NB4 (cell line): ENCODE results near the gene ZNF330.

ENCODE experiments used
- CTCF ChIP-seq: IDR thresholded peaks from one replicate; pipeline ENCODE4 v1.5.1; 2012; ENCODE audit warnings: low read depth, low read length
- POLR2A ChIP-seq: IDR thresholded peaks from 2 replicates; pipeline ENCODE4 v1.6.1; 2011; ENCODE audit warnings: mild to moderate bottlenecking; ENCODE audit not compliant: insufficient read length; ENCODE audit errors: extremely low read depth

GRCh38 chr4:141192564-141192963 lies 28.1 kb upstream of the ZNF330 start:
- TF ChIP-seq CTCF, result no peak
- TF ChIP-seq POLR2A, result no peak
